Esophagus squamous epithelium (tissue), 5 donors: ENCODE measurements around the gene UNC13C. TPM values are rescaled to one million over a fixed set of nuclear protein-coding genes. Genes with fewer than 3 reads are reported as not detected.

ENCODE experiments used
- DNase-seq: peaks from one replicate; lab custom pipeline; 2025; lab: John Stamatoyannopoulos, UW
- H3K27ac ChIP-seq, 4 donors: fragments of 200-600 bp; sonication (generic); one replicate each; pipeline ENCODE4 v1.5.1; 2016 to 2019; ENCODE audit warnings: mild to moderate bottlenecking in 1 of 4
- H3K27me3 ChIP-seq, 4 donors: fragments of 200-600 bp; sonication (generic); 1 replicate in 3 of 4; 2 replicates in 1 of 4; pipeline versions ENCODE4 v1.5.1 to v1.6.0; 2017 to 2021; ENCODE audit warnings: antibody characterized with exemption in 1 of 4
- H3K36me3 ChIP-seq, 3 donors: fragments of 200-600 bp; sonication (generic); one replicate each; pipeline ENCODE4 v1.5.1; 2016 to 2019
- H3K4me1 ChIP-seq, 3 donors: fragments of 200-600 bp; sonication (generic); one replicate each; pipeline ENCODE4 v1.5.1; 2017 to 2019
- H3K4me3 ChIP-seq, 4 donors: fragments of 200-600 bp; sonication (generic); 1 replicate in 3 of 4; 2 replicates in 1 of 4; pipeline ENCODE4 v1.5.1; 2016 to 2019; ENCODE audit warnings: mild to moderate bottlenecking in 2 of 4, moderate library complexity in 1 of 4
- H3K9me3 ChIP-seq, 3 donors: fragments of 200-600 bp; sonication (generic); one replicate each; pipeline ENCODE4 v1.5.1; 2016 to 2019
- CTCF ChIP-seq, 6 experiments: fragments of 450-650 bp in 4 of 6; fragments of 200-600 bp in 2 of 6; sonication (generic) in 2 of 6; IDR thresholded peaks; one replicate each; pipeline ENCODE4 v1.5.1; 2016 to 2019; ENCODE audit warnings: antibody characterized with exemption in 6 of 6, mild to moderate bottlenecking in 4 of 6, moderate library complexity in 4 of 6
- POLR2A ChIP-seq, 4 donors: fragments of 450-650 bp; IDR thresholded peaks; one replicate each; pipeline ENCODE4 v1.6.1; 2017; ENCODE audit warnings: antibody characterized with exemption in 4 of 4, mild to moderate bottlenecking in 4 of 4, moderate library complexity in 3 of 4
- WGBS, 2 donors: methylation state at CpG; one replicate each; pipeline ENCODE4 v1.1.5; 2018; 5-methylcytosine and 5-hydroxymethylcytosine counted together
- intact Hi-C: fragments of 100-400 bp; cut with DNase I; formaldehyde crosslinking; loops from one replicate; pipeline ENCODE4 v1.15.0; 2022
- total RNA-seq, 4 donors: library from RNA; depleted of rRNA; stranded (reverse); fragments of >200 nt; gene quantifications; one replicate each; pipeline ENCODE4 v1.1.0, GENCODE V29; 2016
- donor health status: DM: yes; HTN: yes; CAD: no.

The UNC13C gene
- total RNA-seq, 4 donors from 2014 or later = 0.18 to 0.19 TPM; not detected in 2

GRCh38 chr15:54504695-54505094, 526.5 kb downstream of the UNC13C start:
- 53 to 67% methylated on average over 1 of the region's 1 CpG for WGBS, 2 donors

DNA sequence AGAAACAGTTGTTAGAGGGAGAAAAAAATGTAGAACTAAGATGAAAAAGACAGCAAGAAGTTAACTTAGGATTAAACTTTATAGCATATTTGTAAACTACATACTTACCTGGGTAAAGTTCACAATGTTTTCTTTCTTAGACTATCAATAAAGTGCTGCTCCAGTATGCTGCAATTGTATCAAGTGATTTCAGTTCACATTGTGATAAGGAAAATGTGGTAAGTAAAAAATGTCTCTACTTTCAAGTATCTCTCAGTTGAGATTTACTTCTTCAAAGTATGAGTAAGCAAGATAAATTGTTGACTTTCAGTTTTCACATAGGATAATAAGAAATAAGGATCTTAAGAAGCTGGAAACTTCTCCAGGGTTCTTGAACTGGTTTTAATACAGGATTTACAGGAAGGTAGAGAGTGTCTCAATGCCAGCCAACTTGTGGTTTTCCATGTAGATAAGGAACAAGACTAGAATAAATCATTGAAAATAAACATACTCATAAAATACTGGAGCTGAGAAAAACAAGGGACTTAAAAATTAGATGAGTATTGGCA, 528.8 kb downstream of the UNC13C start:
- DNase-seq = no peak
- Histone ChIP-seq H3K27me3 (no peaks in the 10 kb centered on the region), H3K4me1 (no peaks in the 10 kb centered on the region), H3K27ac (no peak overlapping the region), H3K4me3 (no peak overlapping the region), H3K9me3 (no peaks in the 10 kb centered on the region), H3K36me3 (no peaks in the 10 kb centered on the region)
- intact Hi-C loops = no loop called here
- TF ChIP-seq POLR2A (IDR thresholded peaks at IDR 0.05) (no peak), CTCF (IDR thresholded peaks at IDR 0.05) (no peak)

More at GRCh38 chr15:54504695-54505094, 526.5 kb downstream of the UNC13C start:
- Histone ChIP-seq H3K27me3 (no peaks in the 10 kb centered on the region), H3K36me3 (no peaks in the 10 kb centered on the region), H3K4me3 (no peak overlapping the region), H3K27ac (no peak overlapping the region), H3K9me3 (no peaks in the 10 kb centered on the region), H3K4me1 (no peaks in the 10 kb centered on the region)
- TF ChIP-seq POLR2A (IDR thresholded peaks at IDR 0.05) = no peak
- TF ChIP-seq CTCF (IDR thresholded peaks at IDR 0.05) = no peak
- DNase-seq = no peak
- intact Hi-C loops = no loop called here

- no peaks in the 10 kb centered on the region for H3K27me3 ChIP-seq
- H3K27ac ChIP-seq = no peak overlapping the region
- DNase-seq = no peak
- H3K9me3 ChIP-seq = no peaks in the 10 kb centered on the region
- no peaks in the 10 kb centered on the region for H3K4me1 ChIP-seq
- H3K36me3 ChIP-seq = no peaks in the 10 kb centered on the region
- H3K4me3 ChIP-seq = no peak overlapping the region
- intact Hi-C loops = no loop called here
- 78 to 79% methylated on average over 2 of the region's 2 CpGs for WGBS, 2 donors
- no peak for TF ChIP-seq CTCF (IDR thresholded peaks at IDR 0.05)
- no peak for TF ChIP-seq POLR2A (IDR thresholded peaks at IDR 0.05)
Observed at GRCh38 chr15:54514601-54515000, 536.4 kb downstream of the UNC13C start.

- intact Hi-C loops = no loop called here
- no peak for DNase-seq
- Histone ChIP-seq H3K4me1 (no peaks in the 10 kb centered on the region), H3K4me3 (no peak overlapping the region), H3K27me3 (no peaks in the 10 kb centered on the region), H3K36me3 (no peaks in the 10 kb centered on the region), H3K9me3 (no peaks in the 10 kb centered on the region), H3K27ac (no peak overlapping the region)
- TF ChIP-seq POLR2A (IDR thresholded peaks at IDR 0.05) (no peak), CTCF (IDR thresholded peaks at IDR 0.05) (no peak)
- WGBS, 2 donors = 59 to 65% methylated on average over 8 to 9 of the region's 9 CpGs
Observed at GRCh38 chr15:54515664-54516582, 537.7 kb downstream of the UNC13C start.

- Histone ChIP-seq H3K4me3 (no peak overlapping the region), H3K9me3 (no peaks in the 10 kb centered on the region), H3K27ac (no peak overlapping the region), H3K36me3 (no peaks in the 10 kb centered on the region), H3K4me1 (no peaks in the 10 kb centered on the region), H3K27me3 (no peaks in the 10 kb centered on the region)
- 54 to 59% methylated on average over 2 of the region's 2 CpGs for WGBS, 2 donors
- intact Hi-C loops = no loop called here
- no peak for TF ChIP-seq POLR2A (IDR thresholded peaks at IDR 0.05)
- no peak for TF ChIP-seq CTCF (IDR thresholded peaks at IDR 0.05)
- no peak for DNase-seq
Observed at GRCh38 chr15:54517366-54517765, 539.1 kb downstream of the UNC13C start.
